HG02759 (cell line): Measurements from ENCODE around the gene OXTR.
"Not testable (repeated sequence)": the region's sequence is repeated elsewhere in the genome, so short reads cannot be mapped to it uniquely, and the experiment has no call there.

Experiments
- ATAC-seq: cut with Tn5 transposase; IDR thresholded peaks from one replicate; pipeline ENCODE4 v1.9.1; 2021; ENCODE audit warnings: mild to moderate bottlenecking, moderate library complexity; ENCODE audit not compliant: unreplicated experiment

The OXTR gene

GRCh38 chr3:8743021-8743601 lies 26.3 kb downstream of the OXTR start:
- no peak for ATAC-seq

GRCh38 chr3:8741581-8742261 lies 27.7 kb downstream of the OXTR start:
- ATAC-seq, result no peak

- ATAC-seq, result no peak
Observed at GRCh38 chr3:8739757-8740504, 29.5 kb downstream of the OXTR start.

- no peak for ATAC-seq
Observed at GRCh38 chr3:8738639-8739038, 30.8 kb downstream of the OXTR start.

- ATAC-seq, result no peak
Observed at GRCh38 chr3:8737823-8738222, 31.6 kb downstream of the OXTR start.

GRCh38 chr3:8737301-8737700 lies 32.1 kb downstream of the OXTR start:
- no peak for ATAC-seq

GRCh38 chr3:8736436-8736835 lies 33.0 kb downstream of the OXTR start:
- ATAC-seq, result no peak

GRCh38 chr3:8734908-8735307 lies 34.5 kb downstream of the OXTR start:
- no peak for ATAC-seq

GRCh38 chr3:8734137-8734878 lies 35.1 kb downstream of the OXTR start:
- ATAC-seq, result no peak

GRCh38 chr3:8733332-8734094 lies 35.9 kb downstream of the OXTR start, which contains the start of gene CAV3:
CAV3 (plus strand) TSS chr3:8733802; CDS start chr3:8733877, 75 bp downstream.
- ATAC-seq, result no peak

GRCh38 chr3:8732413-8732812 lies 37.0 kb downstream of the OXTR start:
- no peak for ATAC-seq

- ATAC-seq, result no peak
Observed at GRCh38 chr3:8730656-8731055, 38.8 kb downstream of the OXTR start.

GRCh38 chr3:8729479-8729878 lies 39.9 kb downstream of the OXTR start:
- no peak for ATAC-seq

- no peak for ATAC-seq
Observed at GRCh38 chr3:8727605-8728512, 41.6 kb downstream of the OXTR start.

GRCh38 chr3:8724108-8724752 lies 45.2 kb downstream of the OXTR start:
- no peak for ATAC-seq

- no peak for ATAC-seq
Observed at GRCh38 chr3:8723612-8724011, 45.8 kb downstream of the OXTR start.

- ATAC-seq, result no peak
Observed at GRCh38 chr3:8722808-8723207, 46.6 kb downstream of the OXTR start.

- not testable (repeated sequence) for ATAC-seq
Observed at GRCh38 chr3:8715757-8716156, 53.7 kb downstream of the OXTR start.
